Mesothelial cell of epicardium (in vitro differentiated cells): ENCODE data around the gene POC1B. TPM values are rescaled to one million over a fixed set of nuclear protein-coding genes. Genes with fewer than 3 reads are reported as not detected.

Experiments used
- DNase-seq, 2 experiments: peaks; one replicate each; pipeline ENCODE4 v3.0.0; 2021; ENCODE audit warnings: low spot score in 2 of 2; ENCODE audit not compliant: unreplicated experiment in 2 of 2
- H3K27ac Mint-ChIP-seq: 2 replicates; pipeline ENCODE4 v1.8.0; 2021; ENCODE audit warnings: mixed read lengths
- H3K27me3 Mint-ChIP-seq: 2 replicates; pipeline ENCODE4 v1.8.0; 2021; ENCODE audit warnings: low read depth, mixed read lengths
- H3K36me3 Mint-ChIP-seq: 2 replicates; pipeline ENCODE4 v1.8.0; 2021; ENCODE audit warnings: mixed read lengths
- H3K4me1 Mint-ChIP-seq: 2 replicates; pipeline ENCODE4 v1.8.0; 2021; ENCODE audit warnings: mixed read lengths
- H3K4me3 Mint-ChIP-seq: 2 replicates; pipeline ENCODE4 v1.8.0; 2021; ENCODE audit warnings: mild to moderate bottlenecking, moderate library complexity, mixed read lengths
- H3K9me3 Mint-ChIP-seq: 2 replicates; pipeline ENCODE4 v1.8.0; 2021; ENCODE audit warnings: mixed read lengths
- total RNA-seq: library from RNA; stranded (reverse); gene quantifications from 3 replicates; pipeline ENCODE4 v1.2.1, GENCODE V29; 2021
- TF ChIP-seq, protein P1 (sequence below): fragments of 200-600 bp; sonication (generic); IDR thresholded peaks from one replicate; pipeline ENCODE4 v1.5.0; 2021; ENCODE audit warnings: antibody characterized with exemption; ENCODE audit not compliant: unreplicated experiment

POC1B gene
- total RNA-seq, 1 donor from 2014 or later = 12.1 TPM

DNA sequence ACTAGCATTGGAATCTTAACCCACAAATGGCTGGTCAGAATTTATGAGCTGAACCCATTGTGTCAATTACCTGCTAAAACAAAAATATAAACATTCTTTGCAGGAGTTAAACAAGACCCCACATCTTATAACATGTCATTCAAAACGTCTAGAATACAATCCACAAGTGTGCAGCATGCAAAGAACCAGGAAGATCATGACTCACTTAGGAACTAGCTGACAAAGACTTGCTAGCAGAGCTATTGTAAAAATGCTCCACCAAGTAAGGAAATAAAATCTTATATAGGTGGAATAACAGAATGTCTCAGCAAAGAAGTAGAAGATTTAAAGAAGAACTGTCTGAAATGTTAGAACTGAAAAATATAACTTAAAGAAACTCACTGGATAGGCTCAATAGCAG, 26.5 kb upstream of the POC1B start:
- Mint-ChIP-seq H3K4me3 (no peak overlapping the region), H3K9me3 (peaks cover 18% of the 10 kb centered on the region), H3K36me3 (peaks cover 4% of the 10 kb centered on the region), H3K27ac (no peak overlapping the region), H3K4me1 (peaks cover 2% of the 10 kb centered on the region), H3K27me3 (no peaks in the 10 kb centered on the region)
- no peak for DNase-seq
- TF ChIP-seq, protein P1, sequence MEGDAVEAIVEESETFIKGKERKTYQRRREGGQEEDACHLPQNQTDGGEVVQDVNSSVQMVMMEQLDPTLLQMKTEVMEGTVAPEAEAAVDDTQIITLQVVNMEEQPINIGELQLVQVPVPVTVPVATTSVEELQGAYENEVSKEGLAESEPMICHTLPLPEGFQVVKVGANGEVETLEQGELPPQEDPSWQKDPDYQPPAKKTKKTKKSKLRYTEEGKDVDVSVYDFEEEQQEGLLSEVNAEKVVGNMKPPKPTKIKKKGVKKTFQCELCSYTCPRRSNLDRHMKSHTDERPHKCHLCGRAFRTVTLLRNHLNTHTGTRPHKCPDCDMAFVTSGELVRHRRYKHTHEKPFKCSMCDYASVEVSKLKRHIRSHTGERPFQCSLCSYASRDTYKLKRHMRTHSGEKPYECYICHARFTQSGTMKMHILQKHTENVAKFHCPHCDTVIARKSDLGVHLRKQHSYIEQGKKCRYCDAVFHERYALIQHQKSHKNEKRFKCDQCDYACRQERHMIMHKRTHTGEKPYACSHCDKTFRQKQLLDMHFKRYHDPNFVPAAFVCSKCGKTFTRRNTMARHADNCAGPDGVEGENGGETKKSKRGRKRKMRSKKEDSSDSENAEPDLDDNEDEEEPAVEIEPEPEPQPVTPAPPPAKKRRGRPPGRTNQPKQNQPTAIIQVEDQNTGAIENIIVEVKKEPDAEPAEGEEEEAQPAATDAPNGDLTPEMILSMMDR = no peak

DNA sequence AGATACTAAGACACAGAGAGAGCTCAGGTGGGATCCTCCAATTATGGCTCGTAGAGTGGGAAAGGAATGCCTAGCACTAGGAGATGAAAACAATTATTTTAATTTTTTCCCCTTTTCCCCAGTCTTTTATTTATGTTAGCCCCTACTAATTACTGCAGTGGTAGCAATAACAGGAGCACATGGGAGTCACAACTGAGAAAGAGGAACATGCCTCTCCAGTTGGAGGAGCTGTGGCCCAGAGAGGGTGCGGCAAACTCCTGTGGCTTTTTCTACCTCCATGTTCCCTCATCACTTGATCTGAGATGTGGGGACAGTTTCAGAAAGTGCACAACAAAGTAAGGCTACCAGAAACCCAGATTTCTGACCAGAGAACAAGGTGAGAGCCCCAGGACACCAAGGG, 25.9 kb upstream of the POC1B start:
- Mint-ChIP-seq H3K4me1 (no peaks in the 10 kb centered on the region), H3K36me3 (peaks cover 4% of the 10 kb centered on the region), H3K4me3 (no peak overlapping the region), H3K27me3 (no peaks in the 10 kb centered on the region), H3K27ac (no peak overlapping the region), H3K9me3 (peaks cover 18% of the 10 kb centered on the region)
- TF ChIP-seq, protein P1 = no peak
- no peak for DNase-seq

DNA sequence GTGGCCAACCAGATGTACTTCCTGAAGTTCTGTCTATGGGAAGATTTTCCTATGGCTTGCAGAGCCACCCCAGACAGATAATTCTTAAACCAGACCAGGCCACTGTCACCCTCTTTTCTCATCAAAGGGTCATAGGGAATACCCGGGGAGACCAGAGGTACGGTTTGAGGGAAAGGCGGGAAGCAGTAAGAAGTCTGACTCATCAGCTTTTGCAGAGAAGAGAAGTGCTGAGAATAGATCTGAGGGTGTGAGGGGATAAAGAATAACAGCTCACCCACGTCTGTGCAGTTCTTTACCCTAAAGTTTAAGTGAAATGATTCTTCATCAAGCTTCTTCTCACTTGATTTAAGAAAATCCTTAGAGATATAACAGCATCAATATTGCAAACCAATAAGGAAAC, 21.3 kb upstream of the POC1B start:
- Mint-ChIP-seq H3K4me3 (no peak overlapping the region), H3K27ac (no peak overlapping the region), H3K9me3 (peaks cover 3% of the 10 kb centered on the region), H3K27me3 (no peaks in the 10 kb centered on the region), H3K4me1 (peaks cover 24% of the 10 kb centered on the region), H3K36me3 (no peaks in the 10 kb centered on the region)
- TF ChIP-seq, protein P1 = no peak
- no peak for DNase-seq

DNA sequence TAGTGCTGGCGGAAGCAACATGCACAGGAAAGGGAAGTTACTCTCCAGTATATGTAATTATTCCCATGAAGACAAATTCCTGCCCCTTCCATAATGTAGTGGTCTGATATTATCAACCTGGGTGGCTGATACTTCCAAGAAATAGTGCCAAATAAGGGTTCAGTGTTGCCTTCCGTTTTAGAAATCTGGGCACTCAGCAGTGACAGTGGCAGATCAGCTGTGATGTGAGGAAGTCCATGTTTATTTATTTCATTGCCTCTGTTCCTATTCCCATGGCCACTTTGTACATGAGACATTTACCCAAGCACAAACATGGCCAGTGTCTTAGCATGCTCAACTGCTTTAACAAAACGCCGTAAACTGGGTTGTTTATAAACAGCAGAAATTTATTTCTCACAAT, 20.3 kb upstream of the POC1B start:
- no peak overlapping the region for H3K4me3 Mint-ChIP-seq
- no peaks in the 10 kb centered on the region for H3K9me3 Mint-ChIP-seq
- no peak overlapping the region for H3K27ac Mint-ChIP-seq
- peaks cover 24% of the 10 kb centered on the region for H3K4me1 Mint-ChIP-seq
- DNase-seq = no peak
- no peaks in the 10 kb centered on the region for H3K27me3 Mint-ChIP-seq
- TF ChIP-seq, protein P1 = no peak
- no peaks in the 10 kb centered on the region for H3K36me3 Mint-ChIP-seq

DNA sequence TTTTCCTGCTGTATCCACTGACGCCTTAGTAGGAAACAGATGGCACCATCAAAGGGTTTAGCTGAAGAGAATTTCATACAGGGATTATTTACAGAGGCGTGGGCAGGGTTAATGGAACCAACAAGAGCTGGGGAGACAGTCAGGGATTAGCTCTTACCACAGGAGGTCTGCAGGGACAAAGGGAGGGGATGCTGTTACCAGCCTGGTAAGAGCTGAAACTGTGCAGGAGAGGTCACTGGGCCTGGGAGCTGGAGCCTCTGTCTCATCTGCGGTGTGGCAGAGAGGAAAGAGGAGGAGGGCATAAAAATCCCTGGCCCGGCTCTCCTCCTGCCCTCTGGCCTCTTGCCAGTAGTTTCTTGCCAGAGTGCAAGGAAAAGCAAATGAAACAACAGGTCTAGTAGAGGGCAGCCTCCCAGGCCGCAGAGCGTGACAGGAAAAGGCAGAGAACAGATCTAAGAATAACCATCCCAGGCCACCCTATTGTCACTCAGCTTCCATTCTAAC, 18.9 kb upstream of the POC1B start:
- TF ChIP-seq, protein P1 = no peak
- Mint-ChIP-seq H3K27me3 (no peaks in the 10 kb centered on the region), H3K36me3 (no peaks in the 10 kb centered on the region), H3K4me3 (no peak overlapping the region), H3K4me1 (peaks cover 32% of the 10 kb centered on the region), H3K27ac (no peak overlapping the region), H3K9me3 (no peaks in the 10 kb centered on the region)
- DNase-seq = no peak

DNA sequence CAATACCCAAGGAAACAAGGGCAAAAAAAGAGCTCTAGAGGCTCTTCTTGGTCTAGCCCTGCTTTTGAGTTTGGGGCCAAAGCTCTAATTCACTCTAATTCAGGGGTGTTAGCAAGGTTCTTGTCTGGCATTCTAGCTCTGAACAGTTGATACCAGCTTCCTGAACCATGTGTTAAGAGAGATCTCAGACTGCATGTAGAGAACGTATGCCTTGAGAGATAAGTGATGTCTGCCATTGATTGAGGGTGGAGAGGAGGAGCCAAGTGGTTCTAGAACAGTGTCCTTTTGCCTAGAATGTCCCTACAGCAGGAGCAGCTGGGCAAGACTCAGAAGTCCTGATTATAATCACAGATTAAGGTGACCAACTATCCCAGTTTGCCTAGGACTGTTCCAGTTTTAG, 18.2 kb upstream of the POC1B start:
- no peaks in the 10 kb centered on the region for H3K27me3 Mint-ChIP-seq
- TF ChIP-seq, protein P1 = no peak
- no peaks in the 10 kb centered on the region for H3K9me3 Mint-ChIP-seq
- H3K36me3 Mint-ChIP-seq = no peaks in the 10 kb centered on the region
- H3K4me1 Mint-ChIP-seq = peaks cover 33% of the 10 kb centered on the region
- no peak overlapping the region for H3K27ac Mint-ChIP-seq
- DNase-seq = no peak
- no peak overlapping the region for H3K4me3 Mint-ChIP-seq
